B cell (primary cell): ENCODE data around the gene EFR3B. TPM values are rescaled to one million over a fixed set of nuclear protein-coding genes. Genes with fewer than 3 reads are reported as not detected.

Experiments
- ATAC-seq: fragments of 200-7000 bp; cut with Tn5 transposase; one replicate; pipeline ENCODE4 v1.10.0; 2021; ENCODE audit warnings: low read depth, mild to moderate bottlenecking, moderate number of reproducible peaks, moderate library complexity
- CTCF ChIA-PET: fragments of 350-600 bp; sonication (Branson Sonifier 250); formaldehyde crosslinking; loops from one replicate; lab custom pipeline; 2021; ENCODE audit warnings: antibody characterized with exemption, inconsistent platforms; lab: Charles Lee
- POLR2A ChIA-PET: fragments of 350-600 bp; sonication (Branson Sonifier 250); formaldehyde crosslinking; loops from one replicate; lab custom pipeline; 2021; ENCODE audit warnings: antibody characterized with exemption; lab: Charles Lee
- DNase-seq: peaks from one replicate; pipeline ENCODE4 v3.0.0; 2013
- H2AFZ ChIP-seq: 2 replicates; pipeline ENCODE4 v1.6.1; 2012; ENCODE audit warnings: mild to moderate bottlenecking, low read depth, low read length; ENCODE audit not compliant: insufficient read depth, poor library complexity, severe bottlenecking
- H3K27ac ChIP-seq, 2 donors: 1 replicate in 1 of 2; 2 replicates in 1 of 2; pipeline ENCODE4 v1.5.1; 2012 to 2013; ENCODE audit warnings: low read length in 2 of 2, mild to moderate bottlenecking in 2 of 2, moderate library complexity in 1 of 2
- H3K27me3 ChIP-seq, 4 experiments: fragments of 200-600 bp in 1 of 4; sonication (generic) in 1 of 4; replicated peaks in 1 of 4; 1 replicate in 2 of 4; 2 replicates in 2 of 4; pipeline versions ENCODE4 v1.6.1 to v1.7.0; 2013 to 2016; ENCODE audit warnings: low read length in 3 of 4, mild to moderate bottlenecking in 2 of 4, mixed read lengths in 1 of 4, moderate library complexity in 1 of 4; ENCODE audit not compliant: insufficient read depth in 4 of 4, control insufficient read depth in 3 of 4; ENCODE audit errors: control extremely low read depth in 1 of 4
- H3K36me3 ChIP-seq, 2 experiments: replicated peaks in 1 of 2; 1 replicate in 1 of 2; 2 replicates in 1 of 2; pipeline versions ENCODE4 v1.6.1 to v1.7.1; 2013; ENCODE audit warnings: low read length in 1 of 2; ENCODE audit not compliant: insufficient read depth in 2 of 2, control insufficient read depth in 1 of 2; ENCODE audit errors: control extremely low read depth in 1 of 2, extremely low read depth in 1 of 2
- H3K4me1 ChIP-seq, 2 donors: fragments of 200-600 bp in 1 of 2; sonication (generic) in 1 of 2; 1 replicate in 1 of 2; 2 replicates in 1 of 2; pipeline versions ENCODE4 v1.5.1 to v1.6.1; 2013 to 2017; ENCODE audit warnings: low read length in 2 of 2; ENCODE audit not compliant: control insufficient read depth in 2 of 2, insufficient read depth in 2 of 2
- H3K4me2 ChIP-seq: replicated peaks from 2 replicates; pipeline ENCODE3; 2012; ENCODE audit warnings: mild to moderate bottlenecking, low read depth, low read length; ENCODE audit not compliant: poor library complexity, severe bottlenecking
- H3K4me3 ChIP-seq, 5 experiments: fragments of 200-600 bp in 1 of 5; sonication (generic) in 1 of 5; 1 replicate in 3 of 5; 2 replicates in 2 of 5; pipeline versions ENCODE4 v1.5.1 to v1.7.0; 2011 to 2016; ENCODE audit warnings: low read length in 4 of 5, mild to moderate bottlenecking in 4 of 5, low read depth in 2 of 5, control low read depth in 1 of 5, moderate library complexity in 1 of 5; ENCODE audit not compliant: insufficient read depth in 1 of 5; ENCODE audit errors: control extremely low read depth in 1 of 5, extremely low read depth in 1 of 5
- H3K79me2 ChIP-seq: fragments of 200-600 bp; sonication (generic); one replicate; pipeline ENCODE4 v1.6.0; 2016; ENCODE audit warnings: low read length; ENCODE audit not compliant: control insufficient read depth, insufficient read depth
- H3K9ac ChIP-seq: fragments of 200-600 bp; sonication (generic); 2 replicates; pipeline ENCODE4 v1.6.1; 2017; ENCODE audit warnings: mild to moderate bottlenecking, low read length, moderate library complexity
- H3K9me3 ChIP-seq, 3 donors: one replicate each; pipeline versions ENCODE4 v1.6.1 to v1.7.1; 2013; ENCODE audit warnings: low read length in 2 of 3; ENCODE audit not compliant: control insufficient read depth in 2 of 3, insufficient read depth in 1 of 3; ENCODE audit errors: control extremely low read depth in 1 of 3
- H4K20me1 ChIP-seq: 2 replicates; pipeline ENCODE4 v1.6.0; 2012; ENCODE audit warnings: mild to moderate bottlenecking, low read length; ENCODE audit not compliant: insufficient read depth, control insufficient read depth, poor library complexity, severe bottlenecking
- H3K27ac Mint-ChIP-seq: one replicate; pipeline ENCODE4 v1.8.0; 2021; ENCODE audit warnings: mixed read lengths
- H3K27me3 Mint-ChIP-seq: one replicate; pipeline ENCODE4 v1.8.0; 2021; ENCODE audit warnings: mixed read lengths
- H3K4me1 Mint-ChIP-seq: one replicate; pipeline ENCODE4 v1.8.0; 2021; ENCODE audit warnings: mixed read lengths
- H3K4me3 Mint-ChIP-seq: one replicate; pipeline ENCODE4 v1.8.0; 2021; ENCODE audit warnings: mixed read lengths
- H3K9me3 Mint-ChIP-seq: one replicate; pipeline ENCODE4 v1.8.0; 2022; ENCODE audit warnings: mixed read lengths; ENCODE audit not compliant: insufficient read depth
- CTCF ChIP-seq: fragments of 200-600 bp; IDR thresholded peaks from one replicate; pipeline ENCODE4 v1.8.0; 2022; ENCODE audit warnings: antibody characterized with exemption, mild to moderate bottlenecking
- EZH2 ChIP-seq: IDR thresholded peaks from 2 replicates; pipeline ENCODE4 v1.6.1; 2012; ENCODE audit warnings: borderline replicate concordance, low read depth, mild to moderate bottlenecking, moderate library complexity, low read length; ENCODE audit not compliant: insufficient read depth, poor library complexity, severe bottlenecking
- WGBS: methylation state at CpG from one replicate; pipeline ENCODE4 v1.1.5; 2013; ENCODE audit warnings: missing lambda C conversion rate; ENCODE audit not compliant: insufficient coverage; 5-methylcytosine and 5-hydroxymethylcytosine counted together
- intact Hi-C: fragments of 100-400 bp; cut with micrococcal nuclease; formaldehyde crosslinking; loops from one replicate; pipeline ENCODE4 v1.10.0; 2022
- polyA plus RNA-seq: library from polyadenylated mRNA; depleted of rRNA; stranded (reverse); fragments of >200 nt; gene quantifications from 2 replicates; pipeline ENCODE4 v1.2.3, GENCODE V29; 2012
- total RNA-seq, 2 donors: library from RNA; stranded (reverse); fragments of 120-200 nt in 1 of 2; gene quantifications; 1 replicate in 1 of 2; 2 replicates in 1 of 2; pipeline versions ENCODE4 v1.2.3 to v1.2.4, GENCODE V29; 2013 to 2022

EFR3B gene
- total and polyA plus RNA-seq, 2 donors (not counting 1 experiment from before 2014, with no cell fraction given), result 0.15 TPM; not detected in 1

DNA sequence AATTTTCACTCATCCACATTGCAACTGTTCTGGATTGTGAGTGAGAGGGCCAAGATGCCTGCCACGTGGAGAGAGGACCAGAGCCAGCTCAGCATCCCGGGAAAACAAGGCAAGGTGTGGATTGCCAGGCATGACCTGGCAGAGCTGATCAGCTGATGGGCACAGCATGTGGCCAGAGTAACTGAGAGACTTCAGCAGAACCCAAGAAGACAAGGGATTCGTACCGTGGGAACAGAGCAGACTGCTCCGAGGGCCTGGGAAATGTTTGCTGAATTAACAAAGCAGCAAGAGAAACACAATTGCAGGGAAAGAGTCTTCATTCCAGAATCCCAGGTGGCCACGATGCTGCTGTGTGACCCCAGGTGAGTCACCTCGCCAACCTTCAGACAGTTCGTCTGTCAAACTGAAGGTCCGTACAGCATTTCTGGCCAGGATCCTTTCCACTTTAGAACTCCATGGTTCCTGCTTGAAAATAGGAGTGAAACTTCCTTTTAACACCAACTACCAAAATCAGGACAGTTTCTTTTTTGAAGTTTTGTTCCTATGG, 152.8 kb downstream of the EFR3B start:
- Mint-ChIP-seq H3K4me3 (no peak overlapping the region), H3K9me3 (no peaks in the 10 kb centered on the region), H3K27me3 (no peaks in the 10 kb centered on the region), H3K27ac (no peak overlapping the region), H3K4me1 (peaks cover 12% of the 10 kb centered on the region)
- H3K9me3 ChIP-seq, result peaks cover 0 to 3% (median 0%) of the 10 kb centered on the region in 3 donors
- H3K4me3 ChIP-seq, result no peak overlapping the region
- no peaks in the 10 kb centered on the region for H3K36me3 ChIP-seq
- H3K27me3 ChIP-seq, result peaks cover 0 to 6% (median 1%) of the 10 kb centered on the region in 4 experiments
- intact Hi-C loops, result no loop called here
- no peaks in the 10 kb centered on the region for H4K20me1 ChIP-seq
- H3K27ac ChIP-seq, result no peak overlapping the region
- DNase-seq, result no peak
- H2AFZ ChIP-seq, result no peak overlapping the region
- WGBS, result 91% methylated on average over 9 of the region's 9 CpGs
- ChIA-PET POLR2A (interaction anchor here (0.6 kb wide), 1 partner anchor 337 kb away, joined by 5 read pairs; no protein-coding TSS in a partner anchor), CTCF (interaction anchor here (0.6 to 4.6 kb wide), 5 partner anchors 9 to 785 kb away, joined by 3 to 109 read pairs (median 3); partner anchors contain the start of gene POMC)
- ATAC-seq, result no peak
- no peak overlapping the region for H3K9ac ChIP-seq
- no peaks in the 10 kb centered on the region for H3K79me2 ChIP-seq
- no peak for TF ChIP-seq EZH2
- TF ChIP-seq CTCF, result no peak
- no peak overlapping the region for H3K4me2 ChIP-seq
- peaks cover 0 to 9% of the 10 kb centered on the region in 2 donors for H3K4me1 ChIP-seq
